ENCODE data around the gene PNMA6F. TPM values are rescaled to one million over a fixed set of nuclear protein-coding genes. Genes with fewer than 3 reads are reported as not detected.

The PNMA6F gene
- total and polyA plus RNA-seq, 2 donors (not counting 1 experiment from before 2014, with no cell fraction given): not detected

- Histone ChIP-seq H3K9me3 (ENCODE audit: control insufficient read depth, insufficient read depth, low read depth, low read length) (no peaks in the 10 kb centered on the region), H3K4me2 (ENCODE audit: extremely low read depth, insufficient read depth, low read length) (no peak overlapping the region), H3K9ac (ENCODE audit: insufficient read depth, low read length) (no peak overlapping the region), H3K4me3 (replicated peaks in 1 of 4; ENCODE audit: control extremely low read depth in 1 of 4, insufficient read depth in 1 of 4, low read depth in 3 of 4, low read length in 4 of 4) (no peak overlapping the region), H3K27me3 (ENCODE audit: control insufficient read depth, insufficient read depth, low read length) (no peaks in the 10 kb centered on the region), H3K79me2 (ENCODE audit: control insufficient read depth, insufficient read depth, low read length) (no peaks in the 10 kb centered on the region), H3K36me3 (ENCODE audit: control insufficient read depth, insufficient read depth, low read length) (no peaks in the 10 kb centered on the region), H2AFZ (ENCODE audit: low read length) (no peak overlapping the region), H4K20me1 (ENCODE audit: control insufficient read depth, extremely low read depth, insufficient read depth, low read length) (no peaks in the 10 kb centered on the region), H3K27ac (ENCODE audit: insufficient read depth, low read length) (no peak overlapping the region), H3K4me1 (ENCODE audit: control insufficient read depth, extremely low read depth, insufficient read depth, low read length) (no peaks in the 10 kb centered on the region)
- DNase-seq (ENCODE audit: low read depth in 2 of 2): no peak
- no peak for TF ChIP-seq EZH2 (IDR thresholded peaks at IDR 0.05; ENCODE audit: low read length, missing control alignments)
- TF ChIP-seq, protein P1, sequence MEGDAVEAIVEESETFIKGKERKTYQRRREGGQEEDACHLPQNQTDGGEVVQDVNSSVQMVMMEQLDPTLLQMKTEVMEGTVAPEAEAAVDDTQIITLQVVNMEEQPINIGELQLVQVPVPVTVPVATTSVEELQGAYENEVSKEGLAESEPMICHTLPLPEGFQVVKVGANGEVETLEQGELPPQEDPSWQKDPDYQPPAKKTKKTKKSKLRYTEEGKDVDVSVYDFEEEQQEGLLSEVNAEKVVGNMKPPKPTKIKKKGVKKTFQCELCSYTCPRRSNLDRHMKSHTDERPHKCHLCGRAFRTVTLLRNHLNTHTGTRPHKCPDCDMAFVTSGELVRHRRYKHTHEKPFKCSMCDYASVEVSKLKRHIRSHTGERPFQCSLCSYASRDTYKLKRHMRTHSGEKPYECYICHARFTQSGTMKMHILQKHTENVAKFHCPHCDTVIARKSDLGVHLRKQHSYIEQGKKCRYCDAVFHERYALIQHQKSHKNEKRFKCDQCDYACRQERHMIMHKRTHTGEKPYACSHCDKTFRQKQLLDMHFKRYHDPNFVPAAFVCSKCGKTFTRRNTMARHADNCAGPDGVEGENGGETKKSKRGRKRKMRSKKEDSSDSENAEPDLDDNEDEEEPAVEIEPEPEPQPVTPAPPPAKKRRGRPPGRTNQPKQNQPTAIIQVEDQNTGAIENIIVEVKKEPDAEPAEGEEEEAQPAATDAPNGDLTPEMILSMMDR (conservative IDR thresholded peaks at IDR 0.05 in 1 of 2, IDR thresholded peaks at IDR 0.05 in 1 of 2; ENCODE audit: low read depth in 1 of 2, low read length in 2 of 2): no peak
Measured at GRCh38 chrX:153302796-153303195, 18.8 kb downstream of the PNMA6F start.

DNA sequence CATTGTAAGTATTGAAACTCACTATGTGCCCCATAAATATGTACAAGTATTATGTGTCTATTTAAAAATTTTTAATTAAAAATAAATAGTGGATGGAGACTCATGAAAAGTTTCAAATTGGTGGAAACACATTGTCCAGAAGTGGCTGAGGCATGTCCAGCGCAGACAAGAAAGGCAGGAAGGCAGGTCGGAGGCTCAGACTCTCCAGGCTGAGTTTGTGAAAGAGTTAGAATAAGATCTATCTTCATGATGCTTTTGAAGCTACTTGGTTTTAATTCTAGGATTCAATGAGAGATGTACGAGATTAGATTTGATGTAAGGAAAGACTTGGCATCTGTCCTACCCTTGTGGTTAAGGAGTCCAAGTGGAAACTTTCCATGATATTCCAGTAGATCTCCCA lies 19.8 kb downstream of the PNMA6F start:
- H4K20me1 ChIP-seq (ENCODE audit: control insufficient read depth, extremely low read depth, insufficient read depth, low read length): no peaks in the 10 kb centered on the region
- DNase-seq (ENCODE audit: low read depth in 2 of 2): no peak
- no peak for TF ChIP-seq EZH2 (IDR thresholded peaks at IDR 0.05; ENCODE audit: low read length, missing control alignments)
- TF ChIP-seq, protein P1 (conservative IDR thresholded peaks at IDR 0.05 in 1 of 2, IDR thresholded peaks at IDR 0.05 in 1 of 2; ENCODE audit: low read depth in 1 of 2, low read length in 2 of 2): no peak
- H3K79me2 ChIP-seq (ENCODE audit: control insufficient read depth, insufficient read depth, low read length): no peaks in the 10 kb centered on the region
- no peaks in the 10 kb centered on the region for H3K36me3 ChIP-seq (ENCODE audit: control insufficient read depth, insufficient read depth, low read length)
- H3K4me1 ChIP-seq (ENCODE audit: control insufficient read depth, extremely low read depth, insufficient read depth, low read length): no peaks in the 10 kb centered on the region
- H3K9ac ChIP-seq (ENCODE audit: insufficient read depth, low read length): no peak overlapping the region
- H2AFZ ChIP-seq (ENCODE audit: low read length): no peak overlapping the region
- no peaks in the 10 kb centered on the region for H3K27me3 ChIP-seq (ENCODE audit: control insufficient read depth, insufficient read depth, low read length)
- no peak overlapping the region for H3K27ac ChIP-seq (ENCODE audit: insufficient read depth, low read length)
- H3K4me3 ChIP-seq (replicated peaks in 1 of 4; ENCODE audit: control extremely low read depth in 1 of 4, insufficient read depth in 1 of 4, low read depth in 3 of 4, low read length in 4 of 4): no peak overlapping the region
- H3K9me3 ChIP-seq (ENCODE audit: control insufficient read depth, insufficient read depth, low read depth, low read length): no peaks in the 10 kb centered on the region
- no peak overlapping the region for H3K4me2 ChIP-seq (ENCODE audit: extremely low read depth, insufficient read depth, low read length)

DNA sequence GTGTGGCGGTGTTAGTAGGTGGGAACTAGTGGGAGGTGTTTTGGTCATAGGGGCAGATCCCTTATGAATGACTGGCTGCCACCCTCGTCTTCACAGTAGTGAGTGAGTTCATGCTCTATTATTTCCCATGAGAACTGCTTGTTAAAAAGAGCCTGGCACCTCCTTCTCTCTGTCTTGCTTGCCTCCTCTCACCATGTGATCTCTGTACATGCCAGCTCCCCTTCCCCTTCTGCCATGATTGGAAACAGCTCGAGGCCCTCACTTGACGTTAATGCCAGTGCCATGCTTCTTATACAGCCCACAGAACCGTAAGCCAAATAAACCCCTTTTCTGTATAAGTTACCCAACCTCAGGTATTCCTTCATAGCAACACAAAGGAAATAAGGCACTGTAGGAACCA lies 21.7 kb downstream of the PNMA6F start:
- no peak overlapping the region for H3K4me2 ChIP-seq (ENCODE audit: extremely low read depth, insufficient read depth, low read length)
- H3K4me3 ChIP-seq (replicated peaks in 1 of 4; ENCODE audit: control extremely low read depth in 1 of 4, insufficient read depth in 1 of 4, low read depth in 3 of 4, low read length in 4 of 4): no peak overlapping the region
- H3K4me1 ChIP-seq (ENCODE audit: control insufficient read depth, extremely low read depth, insufficient read depth, low read length): no peaks in the 10 kb centered on the region
- no peaks in the 10 kb centered on the region for H3K79me2 ChIP-seq (ENCODE audit: control insufficient read depth, insufficient read depth, low read length)
- no peaks in the 10 kb centered on the region for H3K36me3 ChIP-seq (ENCODE audit: control insufficient read depth, insufficient read depth, low read length)
- H3K27me3 ChIP-seq (ENCODE audit: control insufficient read depth, insufficient read depth, low read length): no peaks in the 10 kb centered on the region
- DNase-seq (ENCODE audit: low read depth in 2 of 2): no peak
- no peak overlapping the region for H2AFZ ChIP-seq (ENCODE audit: low read length)
- no peaks in the 10 kb centered on the region for H4K20me1 ChIP-seq (ENCODE audit: control insufficient read depth, extremely low read depth, insufficient read depth, low read length)
- H3K9me3 ChIP-seq (ENCODE audit: control insufficient read depth, insufficient read depth, low read depth, low read length): no peaks in the 10 kb centered on the region
- H3K9ac ChIP-seq (ENCODE audit: insufficient read depth, low read length): no peak overlapping the region
- TF ChIP-seq, protein P1 (conservative IDR thresholded peaks at IDR 0.05 in 1 of 2, IDR thresholded peaks at IDR 0.05 in 1 of 2; ENCODE audit: low read depth in 1 of 2, low read length in 2 of 2): no peak
- no peak for TF ChIP-seq EZH2 (IDR thresholded peaks at IDR 0.05; ENCODE audit: low read length, missing control alignments)
- no peak overlapping the region for H3K27ac ChIP-seq (ENCODE audit: insufficient read depth, low read length)
